ENCODE results near the gene KLK14. TPM values are rescaled to one million over a fixed set of nuclear protein-coding genes. Genes with fewer than 3 reads are reported as not detected.

The KLK14 gene
- total and polyA plus RNA-seq, 2 donors: 0.09 to 1.2 TPM

- Histone ChIP-seq H3K4me1 (ENCODE audit: control insufficient read depth in 2 of 2, insufficient read depth in 2 of 2, low read length in 2 of 2) (peaks cover 0 to 28% of the 10 kb centered on the region in 2 donors), H3K36me3 (ENCODE audit: control insufficient read depth in 2 of 2, insufficient read depth in 2 of 2, low read length in 1 of 2) (no peaks in the 10 kb centered on the region), H3K9me3 (ENCODE audit: control insufficient read depth in 2 of 2, insufficient read depth in 1 of 2, low read length in 1 of 2) (no peaks in the 10 kb centered on the region), H3K27me3 (ENCODE audit: control insufficient read depth in 2 of 2, insufficient read depth in 1 of 2, low read length in 1 of 2) (no peaks in the 10 kb centered on the region), H3K27ac (ENCODE audit: low read depth in 1 of 2, low read length in 1 of 2) (peak overlapping the region; percentile 31 to 32), H3K4me3 (ENCODE audit: low read length in 2 of 2) (no peak overlapping the region)
- 94% methylated on average over 9 of the region's 9 CpGs for WGBS
- DNase-seq (ENCODE audit: low read depth in 6 of 9, low spot score in 9 of 9): no peak
These were observed 41.5 kb upstream of the KLK14 start for GRCh38 chr19:51124216-51124615.

- H3K9me3 ChIP-seq (ENCODE audit: control insufficient read depth in 2 of 2, insufficient read depth in 1 of 2, low read length in 1 of 2): no peaks in the 10 kb centered on the region
- H3K4me1 ChIP-seq (ENCODE audit: control insufficient read depth in 2 of 2, insufficient read depth in 2 of 2, low read length in 2 of 2): peaks cover 0 to 28% of the 10 kb centered on the region in 2 donors
- H3K27me3 ChIP-seq (ENCODE audit: control insufficient read depth in 2 of 2, insufficient read depth in 1 of 2, low read length in 1 of 2): no peaks in the 10 kb centered on the region
- DNase-seq (ENCODE audit: low read depth in 6 of 9, low spot score in 9 of 9): no peak
- peak overlapping the region; percentile 32 to 74 for H3K27ac ChIP-seq (ENCODE audit: low read depth in 1 of 2, low read length in 1 of 2)
- 75% methylated on average over 9 of the region's 9 CpGs for WGBS
- H3K4me3 ChIP-seq (ENCODE audit: low read length in 2 of 2): no peak overlapping the region
- no peaks in the 10 kb centered on the region for H3K36me3 ChIP-seq (ENCODE audit: control insufficient read depth in 2 of 2, insufficient read depth in 2 of 2, low read length in 1 of 2)
These were observed 41.1 kb upstream of the KLK14 start for GRCh38 chr19:51123802-51124201.

- DNase-seq (ENCODE audit: low read depth in 6 of 9, low spot score in 9 of 9): peak in 2 of 9 donors; percentile 33 to 60
- Histone ChIP-seq H3K9me3 (ENCODE audit: control insufficient read depth in 2 of 2, insufficient read depth in 1 of 2, low read length in 1 of 2) (no peaks in the 10 kb centered on the region), H3K27me3 (ENCODE audit: control insufficient read depth in 2 of 2, insufficient read depth in 1 of 2, low read length in 1 of 2) (no peaks in the 10 kb centered on the region), H3K4me3 (ENCODE audit: low read length in 2 of 2) (no peak overlapping the region), H3K27ac (ENCODE audit: low read depth in 1 of 2, low read length in 1 of 2) (peak overlapping the region in 1 of 2 donors; percentile 51), H3K36me3 (ENCODE audit: control insufficient read depth in 2 of 2, insufficient read depth in 2 of 2, low read length in 1 of 2) (no peaks in the 10 kb centered on the region), H3K4me1 (ENCODE audit: control insufficient read depth in 2 of 2, insufficient read depth in 2 of 2, low read length in 2 of 2) (peaks cover 0 to 25% of the 10 kb centered on the region in 2 donors)
- 39% methylated on average over 6 of the region's 6 CpGs for WGBS
These were observed 40.7 kb upstream of the KLK14 start for GRCh38 chr19:51123381-51123800.

- WGBS: 96% methylated on average over 22 of the region's 22 CpGs
These were observed 39.7 kb upstream of the KLK14 start for GRCh38 chr19:51122112-51122981.

GRCh38 chr19:51121257-51121656 is 38.6 kb upstream of the KLK14 start:
- Histone ChIP-seq H3K27me3 (ENCODE audit: control insufficient read depth in 2 of 2, insufficient read depth in 1 of 2, low read length in 1 of 2) (no peaks in the 10 kb centered on the region), H3K9me3 (ENCODE audit: control insufficient read depth in 2 of 2, insufficient read depth in 1 of 2, low read length in 1 of 2) (no peaks in the 10 kb centered on the region), H3K4me3 (ENCODE audit: low read length in 2 of 2) (no peak overlapping the region), H3K36me3 (ENCODE audit: control insufficient read depth in 2 of 2, insufficient read depth in 2 of 2, low read length in 1 of 2) (no peaks in the 10 kb centered on the region), H3K4me1 (ENCODE audit: control insufficient read depth in 2 of 2, insufficient read depth in 2 of 2, low read length in 2 of 2) (peaks cover 0 to 16% of the 10 kb centered on the region in 2 donors), H3K27ac (ENCODE audit: low read depth in 1 of 2, low read length in 1 of 2) (no peak overlapping the region)
- 90% methylated on average over 8 of the region's 8 CpGs for WGBS
- no peak for DNase-seq (ENCODE audit: low read depth in 6 of 9, low spot score in 9 of 9)

More at GRCh38 chr19:51122112-51122981, 39.7 kb upstream of the KLK14 start:
- H3K9me3 ChIP-seq (ENCODE audit: control insufficient read depth in 2 of 2, insufficient read depth in 1 of 2, low read length in 1 of 2): no peaks in the 10 kb centered on the region
- H3K4me1 ChIP-seq (ENCODE audit: control insufficient read depth in 2 of 2, insufficient read depth in 2 of 2, low read length in 2 of 2): peaks cover 0 to 16% of the 10 kb centered on the region in 2 donors
- H3K36me3 ChIP-seq (ENCODE audit: control insufficient read depth in 2 of 2, insufficient read depth in 2 of 2, low read length in 1 of 2): no peaks in the 10 kb centered on the region
- H3K27me3 ChIP-seq (ENCODE audit: control insufficient read depth in 2 of 2, insufficient read depth in 1 of 2, low read length in 1 of 2): no peaks in the 10 kb centered on the region
- DNase-seq (ENCODE audit: low read depth in 6 of 9, low spot score in 9 of 9): no peak
- no peak overlapping the region for H3K27ac ChIP-seq (ENCODE audit: low read depth in 1 of 2, low read length in 1 of 2)
- H3K4me3 ChIP-seq (ENCODE audit: low read length in 2 of 2): no peak overlapping the region

- Histone ChIP-seq H3K27ac (ENCODE audit: low read depth in 1 of 2, low read length in 1 of 2) (no peak overlapping the region), H3K36me3 (ENCODE audit: control insufficient read depth in 2 of 2, insufficient read depth in 2 of 2, low read length in 1 of 2) (no peaks in the 10 kb centered on the region), H3K4me1 (ENCODE audit: control insufficient read depth in 2 of 2, insufficient read depth in 2 of 2, low read length in 2 of 2) (peaks cover 0 to 16% of the 10 kb centered on the region in 2 donors), H3K4me3 (ENCODE audit: low read length in 2 of 2) (no peak overlapping the region), H3K9me3 (ENCODE audit: control insufficient read depth in 2 of 2, insufficient read depth in 1 of 2, low read length in 1 of 2) (no peaks in the 10 kb centered on the region), H3K27me3 (ENCODE audit: control insufficient read depth in 2 of 2, insufficient read depth in 1 of 2, low read length in 1 of 2) (no peaks in the 10 kb centered on the region)
- DNase-seq (ENCODE audit: low read depth in 6 of 9, low spot score in 9 of 9): no peak
- 92% methylated on average over 6 of the region's 6 CpGs for WGBS
These were observed 37.5 kb upstream of the KLK14 start for GRCh38 chr19:51120160-51120559.

GRCh38 chr19:51119611-51120010 is 36.9 kb upstream of the KLK14 start:
- no peak for DNase-seq (ENCODE audit: low read depth in 6 of 9, low spot score in 9 of 9)
- Histone ChIP-seq H3K27me3 (ENCODE audit: control insufficient read depth in 2 of 2, insufficient read depth in 1 of 2, low read length in 1 of 2) (no peaks in the 10 kb centered on the region), H3K27ac (ENCODE audit: low read depth in 1 of 2, low read length in 1 of 2) (no peak overlapping the region), H3K9me3 (ENCODE audit: control insufficient read depth in 2 of 2, insufficient read depth in 1 of 2, low read length in 1 of 2) (no peaks in the 10 kb centered on the region), H3K4me3 (ENCODE audit: low read length in 2 of 2) (no peak overlapping the region), H3K4me1 (ENCODE audit: control insufficient read depth in 2 of 2, insufficient read depth in 2 of 2, low read length in 2 of 2) (peaks cover 0 to 16% of the 10 kb centered on the region in 2 donors), H3K36me3 (ENCODE audit: control insufficient read depth in 2 of 2, insufficient read depth in 2 of 2, low read length in 1 of 2) (no peaks in the 10 kb centered on the region)
- 75% methylated on average over 6 of the region's 6 CpGs for WGBS

- Histone ChIP-seq H3K36me3 (ENCODE audit: control insufficient read depth in 2 of 2, insufficient read depth in 2 of 2, low read length in 1 of 2) (no peaks in the 10 kb centered on the region), H3K27ac (ENCODE audit: low read depth in 1 of 2, low read length in 1 of 2) (no peak overlapping the region), H3K4me1 (ENCODE audit: control insufficient read depth in 2 of 2, insufficient read depth in 2 of 2, low read length in 2 of 2) (peaks cover 0 to 13% of the 10 kb centered on the region in 2 donors), H3K9me3 (ENCODE audit: control insufficient read depth in 2 of 2, insufficient read depth in 1 of 2, low read length in 1 of 2) (no peaks in the 10 kb centered on the region), H3K4me3 (ENCODE audit: low read length in 2 of 2) (no peak overlapping the region), H3K27me3 (ENCODE audit: control insufficient read depth in 2 of 2, insufficient read depth in 1 of 2, low read length in 1 of 2) (no peaks in the 10 kb centered on the region)
- WGBS: 82% methylated on average over 4 of the region's 4 CpGs
- no peak for DNase-seq (ENCODE audit: low read depth in 6 of 9, low spot score in 9 of 9)
These were observed 36.4 kb upstream of the KLK14 start for GRCh38 chr19:51119101-51119500.

DNA sequence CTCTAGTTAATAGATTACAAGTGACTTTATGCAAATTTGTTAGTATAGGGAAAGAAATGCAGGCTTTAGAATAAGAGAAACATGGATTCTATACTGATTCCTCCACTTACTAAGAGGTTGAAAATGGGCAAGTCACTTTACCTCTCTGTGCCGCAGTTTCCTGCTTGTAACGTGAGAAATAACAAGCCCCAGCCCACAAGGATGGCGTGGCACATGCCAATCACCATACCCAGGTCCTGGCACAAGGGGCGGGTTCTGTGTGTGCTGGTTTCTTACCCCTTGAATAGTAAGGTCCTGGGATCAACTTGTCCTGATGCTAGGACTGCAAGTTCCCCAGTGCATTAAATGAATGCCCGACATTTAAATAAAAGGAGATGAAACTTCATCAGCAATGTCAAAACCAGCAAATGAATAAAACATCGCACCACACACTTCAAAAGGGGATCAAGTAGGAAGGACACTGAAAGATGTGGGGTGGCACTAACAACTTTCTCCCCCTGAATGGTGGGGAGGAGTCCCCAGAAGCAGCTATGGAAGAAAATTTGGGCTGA is 34.1 kb upstream of the KLK14 start:
- no peak for DNase-seq (ENCODE audit: low read depth in 6 of 9, low spot score in 9 of 9)
- no peaks in the 10 kb centered on the region for H3K27me3 ChIP-seq (ENCODE audit: control insufficient read depth in 2 of 2, insufficient read depth in 1 of 2, low read length in 1 of 2)
- H3K36me3 ChIP-seq (ENCODE audit: control insufficient read depth in 2 of 2, insufficient read depth in 2 of 2, low read length in 1 of 2): no peaks in the 10 kb centered on the region
- H3K27ac ChIP-seq (ENCODE audit: low read depth in 1 of 2, low read length in 1 of 2): no peak overlapping the region
- H3K4me3 ChIP-seq (ENCODE audit: low read length in 2 of 2): no peak overlapping the region
- H3K9me3 ChIP-seq (ENCODE audit: control insufficient read depth in 2 of 2, insufficient read depth in 1 of 2, low read length in 1 of 2): no peaks in the 10 kb centered on the region
- no peaks in the 10 kb centered on the region for H3K4me1 ChIP-seq (ENCODE audit: control insufficient read depth in 2 of 2, insufficient read depth in 2 of 2, low read length in 2 of 2)
- WGBS: 84% methylated on average over 6 of the region's 6 CpGs

Data from thymus (tissue), 11 donors.